HCT116 (cell line): ENCODE data around the gene CFB. TPM values are rescaled to one million over a fixed set of nuclear protein-coding genes. Genes with fewer than 3 reads are reported as not detected.
"Not testable (repeated sequence)": the region's sequence is repeated elsewhere in the genome, so short reads cannot be mapped to it uniquely, and the experiment has no call there.

Experiments used
- ATAC-seq: fragments of 200-7000 bp; cut with Tn5 transposase; 2 replicates; pipeline ENCODE4 v1.9.1; 2020; ENCODE audit warnings: mild to moderate bottlenecking, moderate library complexity
- BruUV-seq: library from RNA; stranded (reverse); fragments of 400-500 nt; replicated peaks from 2 replicates; lab custom pipeline; 2021; lab: Mats Ljungman, UMichigan
- CTCF ChIA-PET: fragments of 300-600 bp; sonication (Branson Sonifier 250); formaldehyde crosslinking; loops from one replicate; lab custom pipeline; 2021; ENCODE audit warnings: antibody characterized with exemption; lab: Charles Lee
- POLR2A ChIA-PET: fragments of 300-600, 350-600 bp; sonication (Branson Sonifier 250); formaldehyde crosslinking; loops from one replicate; lab custom pipeline; 2021; ENCODE audit warnings: antibody characterized with exemption; lab: Charles Lee
- RAD21 ChIA-PET, 2 experiments: fragments of 300-600 bp; sonication (Branson Sonifier 250); formaldehyde crosslinking; loops; one replicate each; lab custom pipeline; 2023; ENCODE audit warnings: low total read pairs in 2 of 2; ENCODE audit not compliant: uncharacterized antibody in 2 of 2, unreplicated experiment in 2 of 2, low non-redundant PET in 1 of 2; lab: Charles Lee
- DNase-seq: peaks from one replicate; pipeline ENCODE4 v3.0.0-alpha.2; 2010; ENCODE audit warnings: low read depth, low spot score
- H2AFZ ChIP-seq: fragments of 200-600 bp; shearing (Covaris generic), sonication (generic); 2 replicates; pipeline ENCODE4 v1.6.1; 2017; ENCODE audit warnings: low read depth, mixed run types, mixed read lengths, antibody characterized with exemption, low read length; ENCODE audit not compliant: poor library complexity, severe bottlenecking
- H3K27ac ChIP-seq: 2 replicates; pipeline ENCODE4 v1.5.1; 2012; ENCODE audit warnings: low read depth, low read length
- H3K27me3 ChIP-seq: fragments of 200-600 bp; sonication (generic); 2 replicates; pipeline ENCODE4 v1.6.1; 2016; ENCODE audit warnings: mixed run types, low read length, mixed read lengths; ENCODE audit not compliant: insufficient read depth
- H3K36me3 ChIP-seq, 2 experiments: fragments of 200-500 bp in 1 of 2; fragments of 200-600 bp in 1 of 2; sonication (Bioruptor generic) in 1 of 2; sonication (generic) in 1 of 2; 2 replicates each; pipeline versions ENCODE4 v1.5.1 to v1.6.1; 2014 to 2016; ENCODE audit warnings: low read length in 2 of 2, inconsistent platforms in 1 of 2, mixed read lengths in 1 of 2, mixed run types in 1 of 2; ENCODE audit not compliant: insufficient read depth in 2 of 2, control insufficient read depth in 1 of 2
- H3K4me1 ChIP-seq, 2 experiments: fragments of 200-600 bp in 1 of 2; sonication (generic) in 1 of 2; 2 replicates each; pipeline versions ENCODE4 v1.5.1 to v1.6.1; 2012 to 2017; ENCODE audit warnings: low read length in 2 of 2, inconsistent platforms in 1 of 2, mild to moderate bottlenecking in 1 of 2, mixed read lengths in 1 of 2, mixed run types in 1 of 2, moderate library complexity in 1 of 2; ENCODE audit not compliant: insufficient read depth in 2 of 2, control insufficient read depth in 1 of 2
- H3K4me2 ChIP-seq: fragments of 200-600 bp; sonication (generic); 2 replicates; pipeline ENCODE4 v1.6.1; 2017; ENCODE audit warnings: mixed run types, low read length, mixed read lengths
- H3K4me3 ChIP-seq, 2 experiments: fragments of 200-600 bp in 1 of 2; sonication (generic) in 1 of 2; replicated peaks in 1 of 2; 2 replicates each; pipeline ENCODE4 v1.5.1; 2011 to 2016; ENCODE audit warnings: low read length in 2 of 2, control low read depth in 1 of 2, low read depth in 1 of 2, mild to moderate bottlenecking in 1 of 2, mixed read lengths in 1 of 2, mixed run types in 1 of 2
- H3K79me2 ChIP-seq: fragments of 200-600 bp; sonication (generic); 2 replicates; pipeline ENCODE4 v1.6.1; 2017; ENCODE audit warnings: mild to moderate bottlenecking, mixed run types, low read length, moderate library complexity, mixed read lengths; ENCODE audit not compliant: insufficient read depth
- H3K9ac ChIP-seq: fragments of 200-600 bp; sonication (generic); 2 replicates; pipeline ENCODE4 v1.6.1; 2016; ENCODE audit warnings: low read length, mixed read lengths
- H3K9me2 ChIP-seq: fragments of 200-600 bp; sonication (generic), shearing (Covaris generic); 2 replicates; pipeline ENCODE4 v1.6.1; 2017; ENCODE audit warnings: mixed run types, mild to moderate bottlenecking, moderate library complexity; ENCODE audit not compliant: insufficient read depth
- H3K9me3 ChIP-seq, 2 experiments: fragments of 200-500 bp in 1 of 2; fragments of 200-600 bp in 1 of 2; sonication (Bioruptor generic) in 1 of 2; sonication (generic) in 1 of 2; 2 replicates each; pipeline ENCODE4 v1.6.1; 2014 to 2017; ENCODE audit warnings: low read length in 2 of 2, mixed read lengths in 2 of 2, inconsistent platforms in 1 of 2, low read depth in 1 of 2, mild to moderate bottlenecking in 1 of 2, mixed run types in 1 of 2, moderate library complexity in 1 of 2; ENCODE audit not compliant: control insufficient read depth in 1 of 2, insufficient read depth in 1 of 2
- H4K20me1 ChIP-seq: fragments of 200-600 bp; sonication (generic), shearing (Covaris generic); 2 replicates; pipeline ENCODE4 v1.6.1; 2017; ENCODE audit warnings: mixed run types, mild to moderate bottlenecking, moderate library complexity; ENCODE audit not compliant: insufficient read depth
- intact Hi-C: fragments of 100-400 bp; cut with micrococcal nuclease; formaldehyde crosslinking; loops from 2 replicates; pipeline ENCODE4 v1.10.0; 2022
- total RNA-seq: library from RNA; stranded (reverse); gene quantifications from one replicate; pipeline ENCODE4 v1.2.1, GENCODE V29; 2021; ENCODE audit not compliant: unreplicated experiment

Gene CFB
- total RNA-seq, 1 experiment from 2014 or later, result 1.5 TPM

GRCh38 chr6:31980195-31980876, 34.4 kb downstream of the CFB start:
- ATAC-seq, H3K27me3 ChIP-seq, CTCF ChIA-PET, H2AFZ ChIP-seq, H3K9me2 ChIP-seq, H4K20me1 ChIP-seq, H3K79me2 ChIP-seq, POLR2A ChIA-PET, H3K4me2 ChIP-seq, H3K27ac ChIP-seq, DNase-seq, intact Hi-C loops, RAD21 ChIA-PET, H3K4me3 ChIP-seq, H3K36me3 ChIP-seq, BruUV-seq, H3K9me3 ChIP-seq, H3K4me1 ChIP-seq, H3K9ac ChIP-seq: not testable (repeated sequence)

- intact Hi-C loops, H2AFZ ChIP-seq, H3K27ac ChIP-seq, RAD21 ChIA-PET, H3K9me2 ChIP-seq, H3K79me2 ChIP-seq, BruUV-seq, H3K4me2 ChIP-seq, H3K27me3 ChIP-seq, H3K9ac ChIP-seq, H3K4me3 ChIP-seq, H4K20me1 ChIP-seq, H3K36me3 ChIP-seq, CTCF ChIA-PET, POLR2A ChIA-PET, DNase-seq, H3K9me3 ChIP-seq, ATAC-seq, H3K4me1 ChIP-seq: not testable (repeated sequence)
Measured at GRCh38 chr6:31980998-31981397, 35.1 kb downstream of the CFB start.

- POLR2A ChIA-PET, H3K79me2 ChIP-seq, H3K4me3 ChIP-seq, RAD21 ChIA-PET, H3K9me2 ChIP-seq, H3K27me3 ChIP-seq, H3K27ac ChIP-seq, H3K9ac ChIP-seq, intact Hi-C loops, H3K4me1 ChIP-seq, DNase-seq, ATAC-seq, H3K9me3 ChIP-seq, H3K4me2 ChIP-seq, H2AFZ ChIP-seq, CTCF ChIA-PET, H3K36me3 ChIP-seq, BruUV-seq, H4K20me1 ChIP-seq: not testable (repeated sequence)
Measured at GRCh38 chr6:31981744-31982143, 35.8 kb downstream of the CFB start, which contains the start of gene C4A. Gene C4A (plus strand): TSS chr6:31982057. CDS start chr6:31982108, 51 bp downstream.

GRCh38 chr6:31989363-31989762, 43.5 kb downstream of the CFB start:
- H3K36me3 ChIP-seq, H3K4me3 ChIP-seq, H3K27me3 ChIP-seq, H3K9me2 ChIP-seq, H3K4me1 ChIP-seq, H3K4me2 ChIP-seq, H4K20me1 ChIP-seq, H3K79me2 ChIP-seq, H2AFZ ChIP-seq, POLR2A ChIA-PET, H3K27ac ChIP-seq, intact Hi-C loops, RAD21 ChIA-PET, BruUV-seq, H3K9me3 ChIP-seq, CTCF ChIA-PET, DNase-seq, H3K9ac ChIP-seq: not testable (repeated sequence)
- 0 out of 2 replicates have a peak, but pooled peaks have one; percentile 50 for ATAC-seq
